GM21825 (cell line): ENCODE results near the gene PPOX.

Source experiments
- ATAC-seq: cut with Tn5 transposase; IDR thresholded peaks from one replicate; pipeline ENCODE4 v1.9.1; 2021; ENCODE audit warnings: mild to moderate bottlenecking, moderate library complexity; ENCODE audit not compliant: unreplicated experiment

Gene PPOX

DNA sequence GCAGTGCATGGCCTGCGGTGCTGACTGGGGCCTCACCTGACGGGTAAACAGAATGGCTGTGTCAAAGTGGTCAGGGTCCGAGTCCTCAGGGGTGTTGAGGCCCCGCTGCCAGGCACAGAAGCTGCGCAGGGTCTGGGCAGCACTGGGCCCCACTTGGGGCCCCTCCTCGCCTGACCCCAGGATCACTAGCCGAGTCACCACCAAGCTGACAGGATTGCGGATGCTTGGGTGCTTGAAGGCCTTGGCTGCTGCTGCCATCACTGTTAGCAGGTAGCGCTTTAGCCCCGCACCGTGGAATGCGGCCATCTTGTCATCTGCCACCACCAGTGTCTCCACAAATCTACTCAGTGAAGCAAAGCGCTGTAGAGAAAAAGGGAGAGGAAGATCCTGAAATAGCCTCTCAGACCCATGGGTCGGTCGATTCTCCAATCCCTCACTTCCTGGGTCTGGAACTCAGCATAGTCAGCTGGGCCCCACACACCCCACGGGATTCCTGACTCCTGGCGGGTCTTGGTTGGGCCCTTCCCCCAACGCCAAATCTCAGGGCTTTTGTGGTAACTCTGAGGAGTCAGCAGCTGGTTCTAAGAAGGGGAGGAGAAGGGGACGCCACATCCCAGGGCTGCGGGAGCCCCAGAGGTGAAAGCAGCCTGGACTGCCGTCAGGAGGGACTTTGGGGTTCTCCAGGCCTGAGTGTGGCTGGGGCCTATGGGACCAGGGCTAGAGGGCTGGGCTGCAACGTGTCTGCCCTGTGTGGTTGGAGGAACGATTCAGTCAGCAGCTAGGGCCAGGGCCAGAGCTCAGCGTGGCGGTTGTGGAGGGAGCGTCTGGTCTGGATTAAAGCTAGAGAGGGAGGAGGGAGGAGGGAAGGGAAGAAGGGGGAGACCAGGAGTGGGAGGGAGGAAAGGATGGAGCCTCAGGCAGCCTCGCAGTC, 30.6 kb downstream of the PPOX start:
- no peak for ATAC-seq

DNA sequence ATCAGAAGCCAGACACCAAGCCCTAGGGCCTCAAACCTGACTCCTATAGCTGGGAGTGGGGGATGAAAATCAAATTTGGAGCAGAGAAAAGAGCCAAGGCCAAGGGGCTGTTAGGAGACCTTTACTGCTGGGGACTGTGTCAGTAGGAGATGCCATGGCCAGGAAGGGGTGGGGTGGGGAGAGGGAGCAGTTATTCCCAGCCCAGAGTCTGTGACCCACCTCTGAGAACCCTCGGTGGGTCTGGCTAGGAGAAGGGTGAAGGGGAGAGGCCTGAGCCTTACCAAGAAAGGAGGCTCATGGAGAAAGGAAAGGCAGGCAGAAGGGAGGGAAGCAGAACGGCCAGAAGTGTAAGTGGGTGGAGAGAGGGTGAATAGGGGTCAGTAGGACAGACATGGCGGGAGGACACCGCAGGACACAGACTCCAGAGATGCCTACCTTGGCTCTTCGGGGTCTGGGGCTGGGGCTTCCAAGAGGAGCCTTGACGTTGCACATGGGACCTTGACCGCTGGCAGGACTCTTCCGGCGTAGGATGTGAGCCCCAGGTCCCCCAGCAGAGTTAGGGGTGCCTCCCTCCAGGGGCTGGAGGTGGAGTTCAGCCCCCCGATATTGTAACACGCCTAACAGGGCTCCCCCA, 31.5 kb downstream of the PPOX start:
- no peak for ATAC-seq

DNA sequence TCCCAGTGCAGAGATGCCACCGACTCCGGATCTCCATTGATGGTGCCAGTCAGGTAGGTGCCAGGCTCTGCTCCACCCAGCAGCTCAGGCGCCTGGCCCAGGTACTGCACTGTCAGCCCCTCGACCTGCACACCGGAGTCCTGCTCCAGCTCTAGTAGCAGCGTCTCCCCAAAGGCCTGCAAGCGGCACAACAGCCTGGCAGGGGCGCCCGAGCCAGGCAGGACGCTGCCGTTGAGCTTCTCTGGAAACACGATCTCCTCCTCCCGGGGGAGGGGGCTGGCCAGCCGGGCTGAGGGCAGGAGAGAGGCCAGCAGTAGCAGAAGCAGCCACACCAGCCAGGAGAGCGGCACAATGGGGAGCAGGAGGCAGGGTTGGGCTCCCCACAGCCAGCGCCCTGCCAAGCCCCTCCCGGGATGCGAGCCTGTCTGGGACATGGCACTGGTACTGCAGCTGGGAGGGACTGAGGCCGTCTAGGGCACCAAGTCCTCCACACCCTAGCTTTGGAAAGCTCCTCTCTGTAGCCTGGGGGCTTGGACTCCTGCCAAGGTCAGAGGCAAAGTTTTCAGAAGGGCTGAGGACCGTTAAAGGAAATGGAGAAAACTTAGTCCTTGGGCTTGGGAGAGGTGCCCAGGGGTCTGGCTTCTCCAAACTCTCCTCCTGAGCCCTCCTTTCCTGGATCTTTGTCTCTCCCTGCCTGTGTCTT, 32.1 kb downstream of the PPOX start:
- ATAC-seq, result no peak

DNA sequence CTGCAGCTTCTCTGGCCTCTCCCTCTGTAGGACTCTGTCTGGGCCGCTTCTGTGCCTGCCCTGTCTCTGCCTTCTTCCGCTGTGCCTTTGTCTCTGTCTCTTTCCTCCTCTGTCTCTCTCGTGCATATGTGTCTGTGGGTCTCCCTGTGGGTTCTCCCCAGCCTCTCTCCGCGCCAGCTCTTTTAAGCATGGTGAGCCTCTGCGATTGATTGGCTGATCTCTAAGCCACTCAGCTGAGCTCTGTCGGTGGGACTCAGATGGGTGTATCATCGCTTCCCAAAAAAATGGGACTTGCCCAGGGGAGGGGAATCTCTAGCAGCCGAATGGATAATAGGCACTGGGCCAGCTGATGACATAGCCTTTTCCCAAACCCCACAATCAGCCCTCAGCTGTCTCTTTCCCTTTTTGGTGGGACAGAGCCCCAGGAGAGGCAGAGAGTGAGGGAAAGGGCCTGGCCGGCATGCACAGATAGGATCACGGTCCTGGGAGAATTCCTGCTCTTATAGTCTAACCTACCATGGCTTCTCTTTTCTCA, 32.7 kb downstream of the PPOX start, which contains the start of gene ADAMTS4:
Gene ADAMTS4 (minus strand): TSS at position 158 of the 535 bp plus-strand sequence. CDS start 427 bp downstream, outside the sequence.
- no peak for ATAC-seq

DNA sequence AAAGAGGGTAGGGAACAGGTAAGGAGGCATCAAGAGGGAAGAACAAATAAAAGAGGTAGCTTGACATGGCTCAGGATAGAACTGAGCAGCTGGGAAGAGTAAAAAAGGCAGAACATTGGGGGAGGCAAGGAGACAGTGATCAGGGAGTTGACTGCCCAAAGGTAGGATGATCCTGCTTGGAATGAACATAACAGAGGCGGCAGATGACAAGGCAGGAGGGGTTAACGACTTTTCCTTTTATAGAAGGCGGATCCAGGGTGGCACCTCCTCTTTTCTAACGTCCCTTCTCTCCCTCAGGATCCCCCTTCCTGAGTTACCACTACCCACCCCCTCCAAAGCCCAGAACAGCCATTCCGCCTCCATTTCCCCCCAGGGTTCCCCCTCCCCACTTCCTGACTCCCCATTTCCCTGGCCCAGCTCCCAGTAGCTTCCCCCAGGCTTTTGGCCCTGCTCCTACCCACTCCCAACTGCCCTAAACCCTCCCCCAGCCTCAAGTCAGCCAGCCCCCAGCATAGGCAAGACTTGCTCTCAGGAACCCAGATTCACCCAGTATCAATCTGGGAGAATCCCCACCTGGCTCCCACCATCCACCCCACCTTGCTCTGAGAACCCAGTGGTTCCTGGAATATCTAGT, 33.4 kb downstream of the PPOX start:
- no peak for ATAC-seq

DNA sequence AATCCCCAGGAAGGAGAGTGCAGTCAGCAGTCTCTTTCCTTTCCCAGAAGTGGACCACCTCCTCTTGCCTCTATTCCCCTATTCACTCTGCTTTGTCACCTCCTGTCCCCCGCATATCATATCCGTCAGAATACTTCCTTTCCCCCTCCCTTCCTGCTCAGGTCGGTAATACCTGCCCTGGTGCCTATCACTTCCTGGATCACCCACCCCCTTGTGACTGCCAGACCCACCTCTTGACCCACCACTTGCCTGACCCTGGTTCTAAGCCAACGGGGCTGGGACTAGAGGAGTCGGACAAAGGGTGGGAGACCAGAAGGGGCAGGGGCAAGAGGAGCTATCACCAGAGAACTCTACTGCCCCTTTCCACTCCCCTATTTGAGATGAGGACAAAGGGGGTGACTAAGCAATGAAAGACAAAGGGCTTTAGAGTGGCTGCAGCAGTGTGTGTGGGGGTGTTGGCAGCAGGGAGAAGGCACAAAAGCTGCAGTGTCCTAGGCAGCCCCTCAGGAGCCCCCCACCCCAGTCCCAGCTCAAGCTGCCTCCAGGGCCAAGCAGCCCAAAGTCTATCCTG, 34.3 kb downstream of the PPOX start:
- no peak for ATAC-seq

DNA sequence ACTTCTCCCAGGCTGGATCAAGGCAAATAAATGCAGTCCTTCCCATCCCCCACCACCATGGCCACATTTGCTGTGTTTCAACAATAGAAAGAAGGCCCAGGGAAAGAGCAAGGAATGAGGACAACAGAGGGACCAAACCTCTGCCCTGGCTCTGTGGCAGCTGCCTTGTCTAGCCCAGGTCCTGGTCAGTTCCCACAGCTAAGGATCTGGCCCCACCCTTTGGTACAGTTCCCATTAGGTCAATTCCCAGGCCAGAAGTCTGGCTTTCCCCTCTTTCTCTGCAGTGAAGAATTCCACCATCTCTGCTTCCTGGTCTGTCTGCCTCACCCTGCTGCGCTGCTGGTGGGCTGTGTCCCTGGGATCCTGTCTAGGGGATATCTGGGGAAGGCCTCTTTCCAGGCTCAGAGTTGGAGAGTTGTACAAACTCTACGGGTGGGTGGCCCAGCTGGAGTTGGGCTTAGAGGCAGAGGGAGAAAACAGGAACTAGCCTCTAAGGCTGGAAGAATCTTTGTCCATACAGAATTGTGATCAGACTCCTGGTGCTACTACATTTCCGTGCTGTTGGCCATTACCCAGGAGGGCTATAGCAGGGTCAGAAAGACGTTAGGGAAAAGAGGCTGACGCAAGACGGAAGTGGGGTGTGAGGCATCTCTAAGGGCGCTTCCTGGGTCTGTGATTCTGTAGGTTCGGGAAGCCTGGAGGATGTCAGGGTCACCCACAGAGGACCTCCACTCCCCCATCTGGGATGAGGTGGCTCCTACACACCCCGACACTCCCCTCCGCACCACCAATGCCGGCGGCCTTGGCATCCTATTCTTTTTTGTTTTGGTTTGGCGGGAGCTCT, 35.0 kb downstream of the PPOX start:
- no peak for ATAC-seq

DNA sequence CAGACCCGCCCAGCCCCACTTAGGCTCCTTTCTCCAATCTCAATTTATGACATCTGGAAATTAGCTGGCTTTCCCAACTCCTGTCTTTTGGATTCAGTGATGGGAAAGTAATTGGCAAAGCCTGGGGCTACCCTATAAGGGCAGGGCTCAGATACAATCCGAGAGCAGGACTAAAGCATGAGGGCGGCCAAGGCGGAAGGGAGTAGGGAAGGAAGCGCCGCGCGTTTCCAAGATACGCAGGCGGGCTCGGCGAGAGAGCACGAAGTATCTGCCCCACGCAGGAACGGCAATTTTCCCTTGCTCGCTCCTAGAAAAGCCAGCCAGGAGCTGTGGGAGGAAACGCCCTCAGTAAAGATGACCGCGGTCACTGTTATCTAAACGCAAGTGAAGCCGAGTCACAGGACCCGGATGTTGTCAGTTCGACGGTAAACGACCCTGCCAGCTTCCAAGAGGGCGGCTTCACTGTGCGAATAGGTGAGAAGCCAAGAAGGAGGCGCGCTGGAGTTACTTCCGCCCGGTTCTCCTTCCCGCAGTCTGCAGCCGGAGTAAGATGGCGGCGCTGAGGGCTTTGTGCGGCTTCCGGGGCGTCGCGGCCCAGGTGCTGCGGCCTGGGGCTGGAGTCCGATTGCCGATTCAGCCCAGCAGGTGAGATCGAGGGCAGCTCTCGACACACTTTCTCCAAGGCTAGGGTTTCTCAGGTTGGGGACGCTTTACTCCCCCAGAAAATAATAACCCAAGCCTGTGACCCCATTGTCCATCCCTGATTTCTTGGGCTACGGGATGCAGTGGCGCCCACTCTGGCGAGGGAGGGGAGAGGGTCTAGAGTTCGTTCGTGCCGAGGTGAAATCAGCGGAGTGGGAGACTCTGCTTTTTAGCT, 35.8 kb downstream of the PPOX start, which contains the start of gene NDUFS2:
Gene NDUFS2 (plus strand): TSS at position 532 of the 877 bp plus-strand sequence. CDS start 19 bp downstream, at position 551.
- ATAC-seq, result peak; percentile 93

DNA sequence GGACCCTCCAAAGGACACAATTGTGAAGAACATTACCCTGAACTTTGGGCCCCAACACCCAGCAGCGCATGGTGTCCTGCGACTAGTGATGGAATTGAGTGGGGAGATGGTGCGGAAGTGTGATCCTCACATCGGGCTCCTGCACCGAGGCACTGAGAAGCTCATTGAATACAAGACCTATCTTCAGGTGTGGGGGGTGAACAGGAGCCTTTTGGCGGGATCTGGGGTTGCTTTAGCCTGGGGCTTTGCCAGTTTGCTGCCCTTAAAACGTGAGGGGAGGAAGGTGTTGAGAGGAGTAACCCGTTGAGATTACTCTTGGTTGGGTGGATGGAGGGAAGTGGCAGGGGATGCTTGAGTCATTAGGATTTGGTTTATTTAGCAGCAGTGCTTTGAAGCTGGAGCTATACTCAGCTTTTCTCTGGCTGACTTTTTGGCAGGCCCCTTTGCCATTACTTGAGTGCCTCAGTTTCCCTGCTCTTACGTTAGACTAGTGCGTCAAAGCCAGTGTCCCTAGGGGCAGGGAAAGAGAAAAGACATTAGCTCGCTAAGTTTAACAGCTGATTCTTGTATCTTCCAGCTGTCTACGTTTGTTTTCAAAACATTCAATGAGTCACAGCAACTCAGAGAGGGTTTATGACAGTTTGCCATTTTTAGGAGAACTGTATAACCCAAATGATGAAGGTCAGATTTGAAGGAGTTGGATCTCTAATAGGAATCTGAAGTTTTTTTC, 40.4 kb downstream of the PPOX start:
- no peak for ATAC-seq

DNA sequence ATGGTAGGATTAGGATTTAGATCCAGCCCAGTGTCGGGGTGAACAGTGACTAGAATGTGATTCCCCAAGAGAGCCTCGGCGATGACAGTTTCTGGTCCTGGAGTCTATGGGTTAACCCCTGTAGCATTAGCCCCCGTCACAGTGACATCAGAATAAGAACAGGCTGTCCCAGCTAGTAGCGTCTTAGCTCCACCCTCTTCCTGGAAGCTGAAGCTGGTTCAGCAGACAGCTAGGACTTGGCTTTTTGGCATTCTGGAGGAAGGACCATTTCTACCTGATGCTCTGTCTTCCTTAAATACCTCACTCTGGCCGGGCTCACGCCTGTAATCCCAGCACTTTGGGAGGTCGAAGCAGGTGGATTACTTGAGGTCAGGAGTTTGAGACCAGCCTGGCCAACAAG, 40.9 kb downstream of the PPOX start:
- no peak for ATAC-seq

DNA sequence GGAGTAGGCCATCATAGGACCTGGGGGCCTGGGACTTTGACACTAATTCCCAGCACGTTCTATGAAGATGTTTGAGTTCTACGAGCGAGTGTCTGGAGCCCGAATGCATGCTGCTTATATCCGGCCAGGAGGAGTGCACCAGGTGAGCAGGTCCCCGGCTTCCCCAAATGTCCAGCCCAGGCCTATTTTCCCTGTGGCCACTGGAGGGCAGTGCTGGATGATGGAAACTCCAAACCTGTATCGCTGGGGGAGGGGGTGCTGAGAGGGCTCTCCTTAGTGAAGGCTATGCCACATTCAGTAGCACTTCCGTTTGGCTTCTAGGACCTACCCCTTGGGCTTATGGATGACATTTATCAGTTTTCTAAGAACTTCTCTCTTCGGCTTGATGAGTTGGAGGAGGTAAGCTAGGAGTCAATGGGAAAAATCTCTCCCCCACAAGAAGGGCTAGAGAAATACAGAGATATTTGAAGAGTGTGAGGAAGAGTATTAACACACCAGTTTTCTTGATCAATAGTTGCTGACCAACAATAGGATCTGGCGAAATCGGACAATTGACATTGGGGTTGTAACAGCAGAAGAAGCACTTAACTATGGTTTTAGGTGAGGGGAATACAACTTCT, 43.7 kb downstream of the PPOX start:
- peak; percentile 77 for ATAC-seq

DNA sequence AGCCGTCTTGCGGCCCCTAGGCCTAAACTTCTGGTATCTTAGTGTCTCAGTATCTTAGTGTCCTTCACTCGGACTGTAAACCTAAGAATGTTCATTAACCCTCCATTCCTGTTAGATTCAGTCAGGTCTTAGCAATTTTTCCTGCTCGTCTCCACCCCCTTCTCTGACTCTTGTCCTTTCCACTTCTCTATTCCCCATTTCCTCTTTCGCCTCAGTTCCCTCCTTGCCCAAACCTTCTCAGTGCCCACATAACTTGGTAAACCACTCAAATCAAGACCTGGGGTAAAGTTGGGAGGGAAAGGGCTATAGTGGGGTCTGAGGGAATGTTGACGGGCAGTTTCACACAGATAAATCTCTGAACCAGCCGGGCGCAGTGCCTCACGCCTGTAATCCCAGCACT, 48.1 kb downstream of the PPOX start:
- no peak for ATAC-seq

DNA sequence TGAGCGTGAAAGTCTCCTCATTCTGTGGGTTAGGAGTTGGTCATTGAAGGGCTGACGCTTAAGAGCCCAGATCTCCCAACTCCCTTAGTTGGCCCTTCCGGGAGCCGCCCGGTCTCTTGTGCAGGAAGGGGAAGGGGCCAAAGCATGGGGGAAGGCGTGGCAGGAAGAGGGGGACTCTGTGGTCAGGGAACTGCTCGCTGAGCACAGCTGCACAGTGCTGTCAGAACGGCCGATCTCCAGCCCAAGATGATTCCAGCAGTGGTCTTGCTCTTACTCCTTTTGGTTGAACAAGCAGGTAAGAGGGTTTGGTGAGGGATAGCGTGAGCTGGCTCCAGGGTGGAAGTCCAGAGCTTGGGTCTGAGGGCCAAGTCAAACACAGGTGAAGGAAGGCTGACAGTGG, 48.9 kb downstream of the PPOX start, which contains the start of gene FCER1G:
Gene FCER1G (plus strand): TSS at position 220 of the 400 bp plus-strand sequence. CDS start 27 bp downstream, at position 247.
- no peak for ATAC-seq

DNA sequence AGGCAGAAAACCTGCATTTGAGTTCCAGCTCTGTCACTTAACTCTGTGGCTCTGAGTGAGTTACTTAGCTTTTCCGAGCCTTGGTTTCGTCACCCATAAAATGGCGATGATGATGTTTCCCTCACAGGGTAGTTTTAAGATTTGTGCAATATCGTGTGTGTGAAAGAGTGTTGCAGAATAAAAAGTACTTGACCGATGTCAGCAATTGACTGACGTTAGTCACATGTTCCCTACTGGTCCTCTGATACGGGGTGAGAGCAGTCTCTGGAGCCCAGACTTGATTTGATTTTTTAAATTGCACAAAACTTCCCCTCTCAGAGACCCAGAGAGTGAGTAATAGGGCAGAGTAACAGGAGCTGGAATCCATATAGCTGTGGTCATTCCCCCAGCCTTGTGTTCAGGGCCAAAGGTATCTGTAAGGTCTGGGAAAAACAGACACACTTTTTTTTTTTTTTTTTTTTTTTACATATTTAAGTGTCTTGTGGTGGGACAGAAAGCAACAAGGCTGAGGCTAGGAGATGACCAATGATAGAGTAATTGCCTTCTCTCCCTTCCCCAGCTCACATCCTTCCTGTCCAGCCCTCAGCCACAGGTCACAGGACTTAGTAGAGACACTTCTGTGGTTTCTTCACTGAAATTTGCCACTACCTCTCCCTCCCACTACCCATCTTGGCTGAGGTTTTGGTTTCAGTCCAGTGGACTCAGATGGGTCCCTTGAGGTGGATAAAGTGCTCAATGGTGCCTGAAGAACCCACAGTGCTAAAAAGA, 50.9 kb downstream of the PPOX start:
- peak; percentile 87 for ATAC-seq

DNA sequence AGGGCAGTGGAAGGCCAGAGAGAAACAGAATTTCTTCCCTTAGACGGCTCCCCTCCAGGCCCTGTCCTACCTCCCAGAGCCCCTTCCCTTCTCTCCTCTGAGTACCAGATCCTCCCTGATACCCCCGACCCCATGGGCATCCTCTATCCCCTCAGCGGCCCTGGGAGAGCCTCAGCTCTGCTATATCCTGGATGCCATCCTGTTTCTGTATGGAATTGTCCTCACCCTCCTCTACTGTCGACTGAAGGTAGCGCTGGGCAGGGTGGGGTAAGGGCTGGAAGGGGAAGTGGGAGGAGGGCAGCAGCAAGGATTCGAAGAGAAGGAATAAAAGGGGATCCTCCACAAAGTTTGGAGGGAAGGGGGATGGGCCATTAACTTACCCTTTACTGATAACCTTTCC, 51.6 kb downstream of the PPOX start:
- ATAC-seq, result peak; percentile 1

DNA sequence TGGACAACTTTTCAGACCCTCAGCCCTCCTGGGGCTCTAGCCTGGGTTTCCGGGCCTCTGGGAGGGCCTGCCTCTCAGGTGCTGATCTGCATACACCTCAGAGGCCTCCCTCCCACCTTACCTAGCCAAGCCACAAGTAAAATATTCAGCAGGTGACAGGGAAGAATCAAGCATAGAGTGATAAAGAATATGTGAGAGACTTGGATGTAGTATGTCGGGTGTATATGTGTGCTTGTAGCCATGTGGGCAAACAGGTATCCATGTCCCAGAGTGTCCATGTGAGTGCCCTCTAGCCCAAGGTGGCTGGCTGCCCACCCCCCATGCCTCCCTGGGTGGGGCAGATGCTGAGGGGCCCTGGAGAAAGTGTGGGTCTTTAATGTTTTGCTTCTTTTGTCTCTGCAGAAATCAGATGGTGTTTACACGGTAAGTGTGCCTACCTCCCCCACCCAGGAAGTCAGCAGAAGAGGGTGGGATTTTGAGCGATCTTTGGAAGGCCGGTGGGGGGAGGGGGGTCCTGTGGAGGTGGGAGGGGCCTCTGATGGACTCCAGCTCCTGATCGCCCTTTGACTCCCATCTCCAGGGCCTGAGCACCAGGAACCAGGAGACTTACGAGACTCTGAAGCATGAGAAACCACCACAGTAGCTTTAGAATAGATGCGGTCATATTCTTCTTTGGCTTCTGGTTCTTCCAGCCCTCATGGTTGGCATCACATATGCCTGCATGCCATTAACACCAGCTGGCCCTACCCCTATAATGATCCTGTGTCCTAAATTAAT, 52.3 kb downstream of the PPOX start:
- no peak for ATAC-seq
